IPS-20b (cell line): ENCODE results near the gene GRK5.
A peak's percentile ranks its signal among the peaks of the same experiment; 100 is the strongest.

Experiments used
- H3K27ac ChIP-seq: one replicate; pipeline ENCODE4 v1.5.1; 2013; ENCODE audit warnings: low read length
- H3K27me3 ChIP-seq: 2 replicates; pipeline ENCODE4 v1.6.1; 2013; ENCODE audit warnings: mild to moderate bottlenecking, low read length, inconsistent platforms; ENCODE audit not compliant: insufficient read depth
- H3K36me3 ChIP-seq: 2 replicates; pipeline ENCODE4 v1.6.1; 2013; ENCODE audit warnings: low read depth, mild to moderate bottlenecking, inconsistent platforms, low read length, moderate library complexity; ENCODE audit not compliant: insufficient read depth
- H3K4me1 ChIP-seq: 2 replicates; pipeline ENCODE4 v1.6.1; 2013; ENCODE audit warnings: mild to moderate bottlenecking, control low read depth, inconsistent platforms, low read length, moderate library complexity; ENCODE audit not compliant: insufficient read depth
- H3K4me3 ChIP-seq: 2 replicates; pipeline ENCODE4 v1.5.1; 2013; ENCODE audit warnings: mild to moderate bottlenecking, low read length, inconsistent platforms
- H3K9ac ChIP-seq: 2 replicates; pipeline ENCODE4 v1.6.1; 2013; ENCODE audit warnings: low read depth, mild to moderate bottlenecking, inconsistent platforms, low read length, moderate library complexity
- H3K9me3 ChIP-seq: 2 replicates; pipeline ENCODE4 v1.6.1; 2013; ENCODE audit warnings: mild to moderate bottlenecking, low read depth, low read length, inconsistent platforms; ENCODE audit not compliant: insufficient read depth

The GRK5 gene

GRCh38 chr10:119199231-119199992 is 8.0 kb upstream of the GRK5 start:
- H3K36me3 ChIP-seq, result no peaks in the 10 kb centered on the region
- H3K4me1 ChIP-seq, result no peaks in the 10 kb centered on the region
- peaks cover 8% of the 10 kb centered on the region; the same call in 1 of the 2 replicates for H3K27me3 ChIP-seq
- no peak overlapping the region for H3K9ac ChIP-seq
- no peak overlapping the region for H3K4me3 ChIP-seq
- no peaks in the 10 kb centered on the region for H3K9me3 ChIP-seq
- H3K27ac ChIP-seq, result no peak overlapping the region

- Histone ChIP-seq H3K9me3 (no peaks in the 10 kb centered on the region), H3K4me3 (no peak overlapping the region), H3K36me3 (no peaks in the 10 kb centered on the region), H3K27ac (no peak overlapping the region), H3K9ac (no peak overlapping the region), H3K27me3 (peaks cover 8% of the 10 kb centered on the region; the same call in 1 of the 2 replicates), H3K4me1 (no peaks in the 10 kb centered on the region)
Measured at GRCh38 chr10:119201233-119201632, 6.1 kb upstream of the GRK5 start.

- H3K4me3 ChIP-seq, result no peak overlapping the region
- H3K27ac ChIP-seq, result no peak overlapping the region
- H3K9ac ChIP-seq, result no peak overlapping the region
- H3K4me1 ChIP-seq, result no peaks in the 10 kb centered on the region
- no peaks in the 10 kb centered on the region for H3K9me3 ChIP-seq
- no peaks in the 10 kb centered on the region for H3K36me3 ChIP-seq
- peaks cover 12% of the 10 kb centered on the region for H3K27me3 ChIP-seq
Measured at GRCh38 chr10:119203006-119203405, 4.4 kb upstream of the GRK5 start.

DNA sequence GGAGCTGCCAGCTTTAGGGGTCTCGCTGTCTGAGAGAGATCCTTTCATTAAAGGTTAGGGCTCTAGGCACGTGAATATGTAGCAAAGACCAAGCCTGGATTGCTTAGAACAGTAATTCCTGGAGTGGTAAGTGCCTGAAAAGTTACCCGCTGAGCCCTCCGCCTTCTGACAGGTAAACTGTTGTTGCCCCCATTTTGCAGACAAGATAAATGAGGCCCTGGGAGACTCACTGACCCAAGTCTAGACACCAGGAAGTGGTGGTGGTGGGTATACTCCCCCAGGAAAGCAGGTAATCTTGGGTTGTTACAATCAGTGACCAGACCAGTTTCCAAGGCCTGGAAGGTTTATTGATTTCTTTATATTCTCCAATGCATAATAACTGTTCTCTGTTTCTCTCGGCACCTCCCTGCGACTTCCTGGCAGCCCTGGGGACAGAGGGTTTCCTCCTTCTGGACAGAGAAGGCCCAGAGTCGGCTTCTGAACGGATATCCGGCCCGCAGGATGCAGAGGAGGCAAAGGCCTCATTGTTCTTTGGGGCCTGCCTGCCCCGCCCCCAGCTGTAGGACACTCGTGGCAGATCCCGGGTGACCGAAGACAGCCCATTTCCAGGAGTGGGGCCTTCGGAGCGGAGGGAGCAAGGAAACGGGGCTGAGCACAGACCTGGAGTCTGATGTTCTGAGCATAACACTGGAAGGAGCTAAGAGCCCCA is 1.3 kb upstream of the GRK5 start:
- Histone ChIP-seq H3K36me3 (no peaks in the 10 kb centered on the region), H3K27me3 (peaks cover 23% of the 10 kb centered on the region), H3K4me1 (peaks cover 14% of the 10 kb centered on the region; the same call in 1 of the 2 replicates), H3K27ac (no peak overlapping the region), H3K9me3 (no peaks in the 10 kb centered on the region), H3K4me3 (peak overlapping the region; percentile 66; the same call in 1 of the 2 replicates), H3K9ac (peak overlapping the region; percentile 79; the same call in 1 of the 2 replicates)

- no peak overlapping the region for H3K27ac ChIP-seq
Measured at GRCh38 chr10:119206603-119207365, 587 bp upstream of the GRK5 start.

DNA sequence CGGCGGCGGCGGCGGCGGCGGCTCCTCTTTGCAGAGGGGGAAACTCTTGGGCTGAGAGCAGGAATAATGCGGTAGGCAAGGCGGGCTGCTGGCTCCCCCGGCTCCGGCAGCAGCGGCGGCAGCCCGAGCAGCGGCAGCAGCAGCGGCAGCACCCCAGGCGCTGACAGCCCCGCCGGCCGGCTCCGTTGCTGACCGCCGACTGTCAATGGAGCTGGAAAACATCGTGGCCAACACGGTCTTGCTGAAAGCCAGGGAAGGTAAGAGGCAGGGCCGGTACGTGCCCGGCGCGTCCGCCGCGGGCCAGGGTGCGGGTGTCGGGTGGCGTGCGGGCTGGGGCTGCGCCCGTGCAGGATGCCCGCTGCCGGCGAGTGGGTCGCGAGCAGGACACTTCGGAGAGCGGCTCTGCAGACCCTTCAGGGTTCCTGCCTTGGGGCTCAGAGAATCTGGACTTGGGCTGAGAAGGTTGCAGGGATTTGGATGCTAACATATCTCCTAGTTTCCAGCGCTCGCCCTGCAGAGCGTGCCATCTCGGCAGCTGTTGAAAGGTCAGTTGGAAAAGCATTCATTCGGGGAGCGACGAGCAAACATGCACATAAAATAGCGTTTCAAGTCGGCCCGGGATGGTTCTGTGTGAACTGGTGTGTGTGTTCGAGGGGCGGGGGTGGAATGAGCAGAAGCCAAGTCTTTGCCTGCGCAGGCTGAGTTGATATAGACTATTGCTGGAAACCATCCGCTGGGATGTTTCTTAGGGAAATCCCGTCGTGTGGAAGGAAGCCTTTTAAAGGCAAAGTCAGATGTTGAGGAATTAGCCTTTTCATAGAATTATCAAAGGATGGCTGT is 562 bp downstream of the GRK5 start:
- H3K4me1 ChIP-seq, result peaks cover 20% of the 10 kb centered on the region

More at GRCh38 chr10:119206603-119207365, 587 bp upstream of the GRK5 start:
- Histone ChIP-seq H3K9me3 (no peaks in the 10 kb centered on the region), H3K4me3 (peak overlapping the region; percentile 66; the same call in 1 of the 2 replicates), H3K4me1 (peaks cover 16% of the 10 kb centered on the region), H3K9ac (peak overlapping the region; percentile 79; the same call in 1 of the 2 replicates), H3K27me3 (peaks cover 23% of the 10 kb centered on the region), H3K36me3 (no peaks in the 10 kb centered on the region)

GRCh38 chr10:119208553-119208940 is 1.2 kb downstream of the GRK5 start:
- no peaks in the 10 kb centered on the region for H3K9me3 ChIP-seq
- H3K27ac ChIP-seq, result no peak overlapping the region
- H3K36me3 ChIP-seq, result no peaks in the 10 kb centered on the region
- no peak overlapping the region for H3K9ac ChIP-seq
- H3K27me3 ChIP-seq, result peaks cover 23% of the 10 kb centered on the region
- peak overlapping the region; percentile 84 for H3K4me3 ChIP-seq
- H3K4me1 ChIP-seq, result peaks cover 20% of the 10 kb centered on the region

More for the DNA sequence above, 562 bp downstream of the GRK5 start:
- H3K9me3 ChIP-seq, result no peaks in the 10 kb centered on the region
- peak overlapping the region; percentile 84 for H3K4me3 ChIP-seq
- H3K36me3 ChIP-seq, result no peaks in the 10 kb centered on the region
- no peak overlapping the region for H3K27ac ChIP-seq
- peaks cover 23% of the 10 kb centered on the region for H3K27me3 ChIP-seq
- no peak overlapping the region; the same call in 1 of the 2 replicates for H3K9ac ChIP-seq

DNA sequence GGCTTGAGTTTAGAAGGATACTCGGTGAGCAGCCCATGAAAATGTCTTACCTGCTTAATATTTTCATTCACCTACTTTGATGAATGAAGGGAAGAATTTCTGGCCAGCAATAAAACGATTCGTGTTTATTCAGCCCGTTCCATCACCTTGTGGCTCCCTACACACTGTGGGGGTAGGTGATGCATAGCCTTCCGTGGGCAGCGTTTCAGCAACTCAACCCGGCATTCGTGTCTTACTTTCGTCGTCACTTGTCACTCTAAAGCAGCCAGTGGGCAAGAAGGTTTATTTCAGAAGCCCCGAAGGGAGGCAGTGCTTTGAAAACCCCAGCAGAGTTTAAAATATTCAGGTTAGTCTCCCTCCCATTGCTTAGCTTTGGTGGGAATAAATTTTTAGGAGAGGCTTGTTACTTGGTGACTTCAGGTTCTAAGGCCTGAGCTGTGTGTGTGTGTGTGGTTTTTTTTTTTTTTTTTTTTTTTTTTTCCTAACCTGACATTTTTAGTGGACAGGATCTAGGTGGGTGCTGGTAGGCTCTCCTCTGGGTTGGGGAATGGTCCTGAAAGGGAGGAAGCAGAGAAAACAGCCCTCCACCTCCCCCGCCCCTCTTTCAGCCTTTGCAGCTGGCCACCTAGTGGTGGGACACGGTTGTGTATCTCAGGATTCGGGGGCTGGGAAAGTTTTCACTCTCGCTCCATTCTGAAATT is 1.8 kb downstream of the GRK5 start:
- H3K4me3 ChIP-seq, result peak overlapping the region; percentile 84
- no peak overlapping the region for H3K9ac ChIP-seq
- H3K9me3 ChIP-seq, result no peaks in the 10 kb centered on the region
- H3K27ac ChIP-seq, result no peak overlapping the region
- H3K36me3 ChIP-seq, result no peaks in the 10 kb centered on the region
- peaks cover 23% of the 10 kb centered on the region for H3K27me3 ChIP-seq
- H3K4me1 ChIP-seq, result peaks cover 20% of the 10 kb centered on the region

DNA sequence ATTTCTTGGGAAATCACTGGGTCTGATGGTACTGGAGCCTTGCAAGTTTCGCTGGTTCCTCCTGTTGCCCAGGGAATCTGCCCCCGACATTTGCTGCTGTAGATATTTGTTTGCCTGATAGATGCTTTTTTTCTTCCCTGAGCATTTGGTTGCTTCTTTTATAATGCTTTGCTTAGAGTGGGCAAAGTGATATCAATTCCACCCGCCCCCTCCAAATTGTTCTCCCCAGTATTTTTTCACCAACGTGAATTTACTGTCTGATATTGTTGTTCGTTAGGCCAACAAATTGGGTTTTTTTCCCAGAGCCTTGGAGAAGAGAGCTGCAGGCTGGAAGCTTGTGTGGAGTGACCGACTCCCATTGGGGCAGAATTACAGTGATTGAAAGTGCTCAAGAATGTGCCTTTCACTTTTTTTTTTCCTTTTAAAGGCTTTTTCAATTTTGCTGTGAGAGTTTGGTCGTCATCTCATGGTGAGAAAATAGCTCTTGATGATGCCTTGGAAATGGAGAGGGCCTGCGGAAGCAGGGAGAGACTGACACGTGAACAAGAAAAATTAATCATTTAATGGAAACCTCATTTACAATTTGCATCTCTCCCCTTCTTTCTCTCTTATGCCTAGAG is 2.5 kb downstream of the GRK5 start:
- peaks cover 23% of the 10 kb centered on the region for H3K27me3 ChIP-seq
- H3K36me3 ChIP-seq, result no peaks in the 10 kb centered on the region
- H3K4me3 ChIP-seq, result peak overlapping the region; percentile 43; the same call in 1 of the 2 replicates
- H3K4me1 ChIP-seq, result peaks cover 20% of the 10 kb centered on the region
- no peak overlapping the region for H3K9ac ChIP-seq
- no peak overlapping the region for H3K27ac ChIP-seq
- no peaks in the 10 kb centered on the region for H3K9me3 ChIP-seq

GRCh38 chr10:119210633-119211032 is 3.3 kb downstream of the GRK5 start:
- Histone ChIP-seq H3K9ac (no peak overlapping the region), H3K9me3 (no peaks in the 10 kb centered on the region), H3K4me1 (peaks cover 20% of the 10 kb centered on the region), H3K27ac (no peak overlapping the region), H3K36me3 (no peaks in the 10 kb centered on the region), H3K27me3 (peaks cover 23% of the 10 kb centered on the region), H3K4me3 (no peak overlapping the region)
